Activated T-cell treated with anti-CD3 and anti-CD28 coated beads, Interleukin-2, amount 50 U/mL, for 24 hours (primary cell): ENCODE data around the gene RAP1B.
A peak's percentile ranks its signal among the peaks of the same experiment; 100 is the strongest.
"Not testable (repeated sequence)": the region's sequence is repeated elsewhere in the genome, so short reads cannot be mapped to it uniquely, and the experiment has no call there.

Source experiments
- DNase-seq: peaks from one replicate; pipeline ENCODE4 v3.0.0-alpha.2; 2020
- H3K27ac Mint-ChIP-seq: 2 replicates; pipeline ENCODE4 v1.8.0; 2020; ENCODE audit warnings: mild to moderate bottlenecking, mixed read lengths
- H3K27me3 Mint-ChIP-seq: 2 replicates; pipeline ENCODE4 v1.8.0; 2020; ENCODE audit warnings: mixed read lengths
- H3K36me3 Mint-ChIP-seq: 2 replicates; pipeline ENCODE4 v1.8.0; 2020; ENCODE audit warnings: low read depth, mixed read lengths
- H3K4me1 Mint-ChIP-seq: 2 replicates; pipeline ENCODE4 v1.8.0; 2020; ENCODE audit warnings: low read depth, mixed read lengths
- H3K4me3 Mint-ChIP-seq: 2 replicates; pipeline ENCODE4 v1.8.0; 2020; ENCODE audit warnings: mild to moderate bottlenecking, moderate library complexity, mixed read lengths
- H3K9me3 Mint-ChIP-seq: 2 replicates; pipeline ENCODE4 v1.8.0; 2020; ENCODE audit warnings: mixed read lengths

RAP1B gene

GRCh38 chr12:68636268-68636667, 25.6 kb downstream of the RAP1B start:
- Mint-ChIP-seq H3K27me3 (no peaks in the 10 kb centered on the region), H3K27ac (peak overlapping the region; percentile 68), H3K4me3 (no peak overlapping the region), H3K36me3 (peaks cover 70% of the 10 kb centered on the region), H3K4me1 (peaks cover 91% of the 10 kb centered on the region), H3K9me3 (no peaks in the 10 kb centered on the region)
- no peak for DNase-seq

- Mint-ChIP-seq H3K27ac (peak overlapping the region; percentile 77), H3K36me3 (peaks cover 73% of the 10 kb centered on the region), H3K4me1 (peaks cover 94% of the 10 kb centered on the region)
- DNase-seq, H3K27me3 Mint-ChIP-seq, H3K9me3 Mint-ChIP-seq, H3K4me3 Mint-ChIP-seq: not testable (repeated sequence)
Observed at GRCh38 chr12:68637439-68637838, 26.7 kb downstream of the RAP1B start.

GRCh38 chr12:68638171-68638570, 27.5 kb downstream of the RAP1B start:
- no peak overlapping the region for H3K4me3 Mint-ChIP-seq
- H3K9me3 Mint-ChIP-seq: no peaks in the 10 kb centered on the region
- peaks cover 92% of the 10 kb centered on the region for H3K4me1 Mint-ChIP-seq
- H3K27me3 Mint-ChIP-seq: no peaks in the 10 kb centered on the region
- H3K36me3 Mint-ChIP-seq: peaks cover 72% of the 10 kb centered on the region
- H3K27ac Mint-ChIP-seq: peak overlapping the region; percentile 81
- no peak for DNase-seq

GRCh38 chr12:68638721-68639395, 28.2 kb downstream of the RAP1B start:
- Mint-ChIP-seq H3K27ac (peak overlapping the region; percentile 84), H3K4me1 (peaks cover 88% of the 10 kb centered on the region), H3K27me3 (no peaks in the 10 kb centered on the region), H3K4me3 (no peak overlapping the region), H3K36me3 (peaks cover 71% of the 10 kb centered on the region), H3K9me3 (no peaks in the 10 kb centered on the region)
- no peak for DNase-seq

GRCh38 chr12:68639396-68639767, 28.7 kb downstream of the RAP1B start:
- no peak for DNase-seq
- Mint-ChIP-seq H3K4me1 (peaks cover 88% of the 10 kb centered on the region), H3K36me3 (peaks cover 72% of the 10 kb centered on the region), H3K27ac (peak overlapping the region; percentile 84), H3K4me3 (no peak overlapping the region), H3K9me3 (no peaks in the 10 kb centered on the region), H3K27me3 (no peaks in the 10 kb centered on the region)

- Mint-ChIP-seq H3K4me3 (peak overlapping the region; percentile 63), H3K27ac (peak overlapping the region; percentile 81), H3K4me1 (peaks cover 86% of the 10 kb centered on the region), H3K27me3 (no peaks in the 10 kb centered on the region), H3K9me3 (no peaks in the 10 kb centered on the region), H3K36me3 (peaks cover 72% of the 10 kb centered on the region)
- DNase-seq: peak; percentile 48
Observed at GRCh38 chr12:68641138-68641537, 30.4 kb downstream of the RAP1B start.

GRCh38 chr12:68646484-68646883, 35.8 kb downstream of the RAP1B start:
- Mint-ChIP-seq H3K4me3 (no peak overlapping the region), H3K9me3 (no peaks in the 10 kb centered on the region), H3K27ac (peak overlapping the region; percentile 69), H3K4me1 (peaks cover 72% of the 10 kb centered on the region), H3K27me3 (no peaks in the 10 kb centered on the region), H3K36me3 (peaks cover 88% of the 10 kb centered on the region)
- DNase-seq: no peak

- no peaks in the 10 kb centered on the region for H3K9me3 Mint-ChIP-seq
- peaks cover 88% of the 10 kb centered on the region for H3K36me3 Mint-ChIP-seq
- no peak overlapping the region for H3K4me3 Mint-ChIP-seq
- H3K27me3 Mint-ChIP-seq: no peaks in the 10 kb centered on the region
- peak overlapping the region; percentile 84 for H3K27ac Mint-ChIP-seq
- peaks cover 63% of the 10 kb centered on the region for H3K4me1 Mint-ChIP-seq
- no peak for DNase-seq
Observed at GRCh38 chr12:68647507-68647906, 36.8 kb downstream of the RAP1B start.

- H3K4me3 Mint-ChIP-seq: no peak overlapping the region
- no peaks in the 10 kb centered on the region for H3K9me3 Mint-ChIP-seq
- H3K27me3 Mint-ChIP-seq: no peaks in the 10 kb centered on the region
- peaks cover 88% of the 10 kb centered on the region for H3K36me3 Mint-ChIP-seq
- DNase-seq: no peak
- H3K4me1 Mint-ChIP-seq: peaks cover 60% of the 10 kb centered on the region
- H3K27ac Mint-ChIP-seq: peak overlapping the region; percentile 84
Observed at GRCh38 chr12:68648179-68648578, 37.5 kb downstream of the RAP1B start.

GRCh38 chr12:68665016-68665569, 54.4 kb downstream of the RAP1B start:
- H3K27me3 Mint-ChIP-seq: no peaks in the 10 kb centered on the region
- H3K36me3 Mint-ChIP-seq: peaks cover 57% of the 10 kb centered on the region
- peak overlapping the region; percentile 19 for H3K27ac Mint-ChIP-seq
- DNase-seq: no peak
- no peaks in the 10 kb centered on the region for H3K9me3 Mint-ChIP-seq
- no peak overlapping the region for H3K4me3 Mint-ChIP-seq
- peaks cover 31% of the 10 kb centered on the region for H3K4me1 Mint-ChIP-seq

- no peak for DNase-seq
- peaks cover 39% of the 10 kb centered on the region for H3K36me3 Mint-ChIP-seq
- H3K27ac Mint-ChIP-seq: peak overlapping the region; percentile 74
- no peaks in the 10 kb centered on the region for H3K27me3 Mint-ChIP-seq
- no peak overlapping the region for H3K4me3 Mint-ChIP-seq
- H3K9me3 Mint-ChIP-seq: no peaks in the 10 kb centered on the region
- H3K4me1 Mint-ChIP-seq: peaks cover 42% of the 10 kb centered on the region
Observed at GRCh38 chr12:68667291-68667690, 56.6 kb downstream of the RAP1B start.

- H3K4me3 Mint-ChIP-seq: no peak overlapping the region
- H3K9me3 Mint-ChIP-seq: no peaks in the 10 kb centered on the region
- peaks cover 42% of the 10 kb centered on the region for H3K4me1 Mint-ChIP-seq
- peaks cover 33% of the 10 kb centered on the region for H3K36me3 Mint-ChIP-seq
- no peak for DNase-seq
- peak overlapping the region; percentile 50 for H3K27ac Mint-ChIP-seq
- no peaks in the 10 kb centered on the region for H3K27me3 Mint-ChIP-seq
Observed at GRCh38 chr12:68667896-68668295, 57.2 kb downstream of the RAP1B start.

- Mint-ChIP-seq H3K9me3 (no peaks in the 10 kb centered on the region), H3K27me3 (no peaks in the 10 kb centered on the region), H3K36me3 (peaks cover 9% of the 10 kb centered on the region), H3K27ac (peak overlapping the region; percentile 54), H3K4me3 (no peak overlapping the region), H3K4me1 (peaks cover 57% of the 10 kb centered on the region)
- DNase-seq: no peak
Observed at GRCh38 chr12:68671179-68671578, 60.5 kb downstream of the RAP1B start.

- H3K4me1 Mint-ChIP-seq: peaks cover 42% of the 10 kb centered on the region
- DNase-seq: no peak
- H3K36me3 Mint-ChIP-seq: no peaks in the 10 kb centered on the region
- H3K27ac Mint-ChIP-seq: peak overlapping the region; percentile 80
- H3K4me3 Mint-ChIP-seq: peak overlapping the region; percentile 20
- H3K27me3 Mint-ChIP-seq: no peaks in the 10 kb centered on the region
- H3K9me3 Mint-ChIP-seq: no peaks in the 10 kb centered on the region
Observed at GRCh38 chr12:68673788-68674187, 63.1 kb downstream of the RAP1B start.

GRCh38 chr12:68674376-68674775, 63.7 kb downstream of the RAP1B start:
- H3K36me3 Mint-ChIP-seq: no peaks in the 10 kb centered on the region
- H3K4me1 Mint-ChIP-seq: peaks cover 44% of the 10 kb centered on the region
- H3K27me3 Mint-ChIP-seq: no peaks in the 10 kb centered on the region
- H3K27ac Mint-ChIP-seq: peak overlapping the region; percentile 80
- H3K4me3 Mint-ChIP-seq: no peak overlapping the region
- no peak for DNase-seq
- no peaks in the 10 kb centered on the region for H3K9me3 Mint-ChIP-seq
